K562 (cell line): ENCODE results near the gene SLC25A21.

Source experiments
- CTCF ChIP-seq, 3 experiments: IDR thresholded peaks in 2 of 3; conservative IDR thresholded peaks in 1 of 3; 2 replicates each; pipeline ENCODE4 v1.5.1; 2011 to 2012; ENCODE audit warnings: low read length in 3 of 3, mild to moderate bottlenecking in 3 of 3, control low read depth in 2 of 3, improper control_type of control experiment in 1 of 3, inconsistent platforms in 1 of 3, low read depth in 1 of 3, mixed read lengths in 1 of 3, moderate library complexity in 1 of 3; ENCODE audit not compliant: insufficient read depth in 2 of 3
- KAT2B ChIP-seq: IDR thresholded peaks from one replicate; pipeline ENCODE4 v1.6.1; 2012; ENCODE audit warnings: low read depth, mild to moderate bottlenecking, control low read depth, inconsistent platforms, low read length, moderate library complexity
- ZSCAN29 ChIP-seq: fragments of 450-650 bp; IDR thresholded peaks from 2 replicates; pipeline ENCODE4 v1.6.1; 2017

DNA sequence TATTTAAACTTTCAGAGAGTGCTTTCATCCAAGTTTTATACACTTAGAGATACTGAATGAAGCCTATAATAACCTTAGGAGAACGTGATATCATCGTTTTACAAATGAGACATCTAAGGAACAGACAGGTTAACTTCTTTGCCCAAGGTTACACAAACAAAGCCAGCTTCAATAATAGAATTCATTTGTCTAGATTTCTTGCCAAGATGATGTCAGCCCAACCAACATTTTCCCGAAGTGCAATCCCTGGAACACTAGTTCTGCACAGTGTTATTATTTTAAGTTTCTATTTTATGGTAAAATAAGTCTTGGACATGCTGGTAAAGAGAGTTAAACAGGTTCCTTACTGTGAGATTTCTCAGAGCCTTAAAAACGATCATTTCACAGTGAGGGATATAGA, 174.6 kb downstream of the SLC25A21 start:
- TF ChIP-seq KAT2B (no peak), ZSCAN29 (no peak), CTCF (IDR thresholded peaks at IDR 0.05 in 2 of 3, conservative IDR thresholded peaks at IDR 0.05 in 1 of 3; ENCODE audit: insufficient read depth in 2 of 3, low read depth in 1 of 3, low read length in 3 of 3) (no peak)
